BLaER1 (cell line): ENCODE measurements around the gene TSGA10IP.

Experiments
- H3K27ac ChIP-seq: shearing (Covaris generic); formaldehyde crosslinking; 2 replicates; pipeline ENCODE4 v1.8.1; 2022
- H3K27me3 ChIP-seq: shearing (Covaris generic); formaldehyde crosslinking; 2 replicates; pipeline ENCODE4 v1.8.1; 2022
- H3K36me3 ChIP-seq: shearing (Covaris generic); formaldehyde crosslinking; 2 replicates; pipeline ENCODE4 v1.8.1; 2022
- H3K4me1 ChIP-seq: shearing (Covaris generic); formaldehyde crosslinking; 2 replicates; pipeline ENCODE4 v1.8.1; 2022
- H3K4me2 ChIP-seq: shearing (Covaris generic); formaldehyde crosslinking; 2 replicates; pipeline ENCODE4 v1.8.1; 2022
- H3K4me3 ChIP-seq: shearing (Covaris generic); formaldehyde crosslinking; 2 replicates; pipeline ENCODE4 v1.8.1; 2022
- H3K9ac ChIP-seq: shearing (Covaris generic); formaldehyde crosslinking; 2 replicates; pipeline ENCODE4 v1.8.1; 2022
- H3K9me3 ChIP-seq: shearing (Covaris generic); formaldehyde crosslinking; 2 replicates; pipeline ENCODE4 v1.8.1; 2022
- H4K20me1 ChIP-seq: shearing (Covaris generic); formaldehyde crosslinking; 2 replicates; pipeline ENCODE4 v1.8.1; 2022
- Cebpa-rat ChIP-seq: shearing (Covaris generic); IDR thresholded peaks from 2 replicates; pipeline ENCODE4 v1.8.1; 2022

TSGA10IP gene

DNA sequence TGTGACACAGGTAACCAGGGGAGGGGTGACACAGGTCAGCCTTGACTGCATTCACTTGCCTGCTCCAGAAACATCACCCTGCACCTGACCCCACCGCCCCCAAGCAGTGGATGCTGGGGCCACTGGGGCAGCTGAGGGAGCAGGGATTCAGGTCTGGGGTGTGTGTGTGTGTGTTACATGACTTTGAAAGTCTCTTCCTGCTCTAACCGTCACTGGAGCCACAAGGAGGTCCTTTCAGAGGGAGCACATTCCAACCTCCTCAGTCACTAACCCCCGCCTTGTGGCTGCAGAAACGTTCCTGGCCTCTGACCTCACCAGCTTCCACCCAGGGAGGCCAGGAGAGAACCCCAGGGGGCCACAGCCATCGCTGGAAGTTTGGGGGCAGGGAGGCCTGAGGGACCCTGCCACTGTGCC, 42.2 kb upstream of the TSGA10IP start:
- H3K4me3 ChIP-seq = no peak overlapping the region
- H3K9ac ChIP-seq = 0 out of 2 replicates have a peak overlapping the region, but pooled peaks have one; percentile 5
- H3K27me3 ChIP-seq = peaks cover 42% of the 10 kb centered on the region

DNA sequence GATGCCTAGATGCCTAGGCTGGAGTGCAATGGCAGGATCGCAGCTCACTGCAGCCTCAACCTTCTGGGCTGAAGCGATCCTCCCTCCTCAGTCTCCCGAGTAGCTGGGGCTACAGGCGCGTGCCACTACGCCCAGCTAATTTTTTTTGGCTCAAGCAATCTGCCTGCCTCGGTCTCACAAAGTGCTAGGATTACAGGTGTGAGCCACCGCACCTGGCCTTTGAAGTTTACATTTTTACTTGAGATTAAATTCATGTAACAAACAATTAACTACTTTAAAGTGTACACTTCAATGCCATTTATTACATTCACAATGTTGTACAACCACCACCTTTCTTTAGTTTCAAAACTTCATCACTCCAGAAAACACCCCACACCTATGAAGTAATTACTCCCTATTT, 41.6 kb upstream of the TSGA10IP start:
- H3K36me3 ChIP-seq = no peaks in the 10 kb centered on the region
- peaks cover 39% of the 10 kb centered on the region for H3K4me1 ChIP-seq
- no peaks in the 10 kb centered on the region for H4K20me1 ChIP-seq
- H3K9me3 ChIP-seq = no peaks in the 10 kb centered on the region
- peaks cover 36% of the 10 kb centered on the region for H3K27me3 ChIP-seq
- no peak overlapping the region for H3K4me3 ChIP-seq
- peak overlapping the region; percentile 72; the same call in 1 of the 2 replicates for H3K4me2 ChIP-seq
- TF ChIP-seq Cebpa-rat = no peak
- no peak overlapping the region for H3K9ac ChIP-seq
- H3K27ac ChIP-seq = no peak overlapping the region

More for the DNA sequence above, 42.2 kb upstream of the TSGA10IP start:
- H3K4me1 ChIP-seq = peaks cover 42% of the 10 kb centered on the region
- peak overlapping the region; percentile 43; the same call in 1 of the 2 replicates for H3K27ac ChIP-seq
- H3K36me3 ChIP-seq = no peaks in the 10 kb centered on the region
- H3K9me3 ChIP-seq = no peaks in the 10 kb centered on the region
- H3K4me2 ChIP-seq = peak overlapping the region; percentile 72
- no peak for TF ChIP-seq Cebpa-rat
- H4K20me1 ChIP-seq = no peaks in the 10 kb centered on the region

DNA sequence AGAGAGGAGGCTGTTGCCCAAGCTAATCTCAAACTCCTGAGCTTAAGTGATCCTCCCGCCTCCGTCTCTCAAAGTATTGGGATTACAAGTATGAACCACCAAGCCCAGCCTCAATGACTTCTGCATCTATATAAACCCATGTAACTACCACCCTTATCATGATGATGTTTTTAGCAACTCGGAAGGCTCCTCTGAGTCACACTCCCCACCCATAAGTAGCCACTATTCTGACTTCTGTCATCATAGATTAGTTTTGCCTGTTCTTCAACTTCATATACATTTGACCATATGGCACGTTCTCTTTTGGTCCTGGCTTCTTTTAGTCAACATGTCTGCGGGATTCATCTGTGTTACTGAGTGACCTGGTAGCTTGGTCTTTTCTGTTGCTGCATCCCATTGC, 38.7 kb upstream of the TSGA10IP start:
- Histone ChIP-seq H4K20me1 (no peaks in the 10 kb centered on the region), H3K4me2 (no peak overlapping the region), H3K36me3 (no peaks in the 10 kb centered on the region), H3K27ac (no peak overlapping the region), H3K4me1 (peaks cover 33% of the 10 kb centered on the region), H3K9ac (no peak overlapping the region), H3K4me3 (no peak overlapping the region), H3K9me3 (no peaks in the 10 kb centered on the region), H3K27me3 (peaks cover 7% of the 10 kb centered on the region)
- TF ChIP-seq Cebpa-rat = no peak

DNA sequence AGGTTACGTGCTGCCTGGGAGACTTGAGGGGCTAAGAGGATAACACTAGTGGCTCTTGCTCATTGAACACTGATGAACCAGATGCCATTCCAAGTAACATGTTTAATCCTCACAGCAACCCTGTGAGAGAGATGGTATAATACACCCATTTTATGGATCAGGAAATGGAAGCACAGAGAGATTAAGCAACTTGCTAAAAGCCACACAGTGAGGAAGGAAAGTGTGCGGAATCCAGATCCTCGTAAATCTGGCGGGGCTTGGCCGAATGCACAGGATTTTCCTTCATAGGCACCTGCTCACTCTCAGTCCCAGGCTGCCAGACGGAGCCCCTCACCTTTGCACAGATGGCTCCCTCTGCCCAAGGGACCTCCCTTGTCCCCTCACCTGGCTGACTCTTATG, 37.4 kb upstream of the TSGA10IP start:
- no peak for TF ChIP-seq Cebpa-rat
- no peaks in the 10 kb centered on the region for H3K9me3 ChIP-seq
- H3K9ac ChIP-seq = no peak overlapping the region
- no peak overlapping the region for H3K4me2 ChIP-seq
- H3K4me3 ChIP-seq = no peak overlapping the region
- H3K4me1 ChIP-seq = peaks cover 40% of the 10 kb centered on the region
- H3K27me3 ChIP-seq = no peaks in the 10 kb centered on the region
- H3K27ac ChIP-seq = no peak overlapping the region
- no peaks in the 10 kb centered on the region for H3K36me3 ChIP-seq
- H4K20me1 ChIP-seq = no peaks in the 10 kb centered on the region

DNA sequence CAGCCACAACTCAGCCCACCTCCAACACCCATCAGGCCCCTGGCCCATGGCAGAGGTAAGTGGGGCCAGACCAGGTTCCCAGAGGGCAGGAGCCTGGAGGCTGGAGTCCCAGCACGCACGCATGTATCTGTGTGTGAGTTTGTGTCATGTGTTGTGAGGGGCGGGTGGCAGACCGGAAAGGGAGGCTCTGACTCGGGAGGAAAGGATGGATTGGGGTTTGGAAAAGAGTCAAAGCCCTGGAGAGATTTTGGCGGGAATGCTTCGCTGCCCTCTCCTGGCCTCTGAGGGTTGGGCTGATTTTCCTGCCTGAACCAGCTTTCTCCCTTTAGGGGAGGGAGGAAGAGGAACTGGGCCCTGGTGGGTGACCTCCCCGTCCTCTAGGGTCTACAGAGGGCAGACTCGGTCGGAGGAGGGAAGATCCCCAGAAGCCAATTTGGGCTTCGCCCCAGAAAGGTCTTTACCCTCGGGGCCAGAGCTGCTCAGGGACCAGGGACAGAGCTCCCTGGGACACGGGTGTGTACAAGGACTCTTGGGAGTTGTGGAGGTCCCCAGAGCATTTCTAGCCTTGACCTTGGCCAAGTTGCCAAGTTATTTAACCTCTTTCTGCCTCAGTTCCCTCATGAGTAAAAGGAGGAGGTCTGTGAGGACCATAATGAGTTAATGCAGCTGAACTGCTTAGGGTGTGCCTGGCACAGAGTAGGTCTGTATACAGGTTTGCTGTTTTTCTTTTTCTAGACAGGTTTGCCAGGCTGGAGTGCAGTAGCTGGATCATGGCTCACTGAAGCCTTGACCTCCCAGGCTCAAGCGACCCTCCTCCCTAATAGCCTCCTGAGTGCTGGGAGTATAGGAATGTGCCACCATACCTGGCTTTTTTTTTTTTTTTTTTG, 33.4 kb upstream of the TSGA10IP start:
- H3K9ac ChIP-seq = no peak overlapping the region
- H3K4me2 ChIP-seq = peak overlapping the region; percentile 66
- 0 out of 2 replicates have a peak overlapping the region, but pooled peaks have one; percentile 27 for H3K27ac ChIP-seq
- no peak overlapping the region for H3K4me3 ChIP-seq
- no peak for TF ChIP-seq Cebpa-rat
- H3K9me3 ChIP-seq = no peaks in the 10 kb centered on the region
- no peaks in the 10 kb centered on the region for H3K36me3 ChIP-seq
- H3K4me1 ChIP-seq = peaks cover 62% of the 10 kb centered on the region
- peaks cover 20% of the 10 kb centered on the region; the same call in 1 of the 2 replicates for H4K20me1 ChIP-seq
- no peaks in the 10 kb centered on the region for H3K27me3 ChIP-seq

DNA sequence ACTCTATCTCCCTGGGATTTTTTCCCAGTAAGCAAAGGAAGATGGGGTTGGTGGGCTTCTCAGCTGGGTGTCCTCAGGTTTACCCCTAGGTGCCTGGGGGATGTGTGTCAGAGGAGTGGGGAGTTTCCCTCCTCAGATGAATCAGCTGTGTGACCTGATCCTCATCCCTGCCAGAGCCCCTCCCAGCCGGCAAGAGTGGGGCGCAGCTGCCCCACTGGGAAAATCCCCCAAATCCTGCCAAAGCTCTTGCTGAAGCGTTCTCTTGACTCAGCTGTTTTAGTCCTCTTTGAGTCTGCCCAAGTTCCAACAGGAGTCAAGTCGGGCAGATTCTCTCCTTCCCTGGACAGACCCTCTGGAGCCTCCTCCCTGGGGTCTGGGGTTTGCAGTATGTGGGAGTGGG, 32.4 kb upstream of the TSGA10IP start:
- no peaks in the 10 kb centered on the region for H3K9me3 ChIP-seq
- H3K4me3 ChIP-seq = no peak overlapping the region
- no peak overlapping the region for H3K4me2 ChIP-seq
- no peaks in the 10 kb centered on the region for H3K27me3 ChIP-seq
- H3K27ac ChIP-seq = no peak overlapping the region
- TF ChIP-seq Cebpa-rat = no peak
- peaks cover 29% of the 10 kb centered on the region; the same call in 1 of the 2 replicates for H4K20me1 ChIP-seq
- no peak overlapping the region for H3K9ac ChIP-seq
- peaks cover 6% of the 10 kb centered on the region; the same call in 1 of the 2 replicates for H3K36me3 ChIP-seq
- peaks cover 71% of the 10 kb centered on the region for H3K4me1 ChIP-seq

DNA sequence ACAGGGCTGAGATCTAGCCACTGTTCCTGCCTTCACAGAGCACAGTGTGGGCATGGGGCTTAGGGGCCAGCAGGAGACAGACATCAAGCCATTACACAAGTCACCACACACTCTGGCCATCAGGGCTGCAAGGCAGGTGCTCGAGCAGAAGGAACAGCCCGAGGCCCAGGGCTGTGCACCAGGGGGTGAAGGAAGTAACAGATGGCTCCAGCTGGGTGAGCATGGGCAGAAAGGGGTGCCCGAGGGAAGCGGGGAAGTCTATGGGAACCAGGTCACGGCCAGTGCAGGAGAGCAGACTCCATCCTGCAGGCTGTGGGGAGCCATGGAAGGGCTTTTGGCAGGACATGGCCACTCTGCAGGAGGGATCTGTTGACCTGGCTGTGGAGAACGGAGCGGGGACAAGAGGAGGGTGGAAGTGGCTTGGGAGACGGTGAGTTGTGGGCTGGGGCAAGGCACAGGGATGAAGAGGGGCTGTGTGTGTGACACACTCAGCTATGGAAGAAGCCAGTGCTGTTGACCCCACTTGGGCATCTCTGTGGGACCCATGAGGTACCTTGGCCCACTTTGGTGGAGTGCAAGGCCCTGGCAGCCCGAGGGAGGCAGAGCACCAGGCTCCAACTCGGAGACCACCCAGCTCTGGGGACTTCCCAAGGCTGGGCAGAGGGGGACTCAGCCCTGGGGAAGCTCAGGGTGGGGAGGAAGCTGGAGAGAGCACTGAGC, 30.0 kb upstream of the TSGA10IP start:
- no peak for TF ChIP-seq Cebpa-rat
- no peaks in the 10 kb centered on the region for H3K27me3 ChIP-seq
- peaks cover 6% of the 10 kb centered on the region; the same call in 1 of the 2 replicates for H3K36me3 ChIP-seq
- H3K9ac ChIP-seq = peak overlapping the region; percentile 42; the same call in 1 of the 2 replicates
- no peaks in the 10 kb centered on the region for H3K9me3 ChIP-seq
- H3K4me1 ChIP-seq = peaks cover 67% of the 10 kb centered on the region
- 0 out of 2 replicates have a peak overlapping the region, but pooled peaks have one; percentile 35 for H3K4me3 ChIP-seq
- peak overlapping the region; percentile 96 for H3K4me2 ChIP-seq
- H4K20me1 ChIP-seq = peaks cover 34% of the 10 kb centered on the region; the same call in 1 of the 2 replicates
- H3K27ac ChIP-seq = peak overlapping the region; percentile 16

DNA sequence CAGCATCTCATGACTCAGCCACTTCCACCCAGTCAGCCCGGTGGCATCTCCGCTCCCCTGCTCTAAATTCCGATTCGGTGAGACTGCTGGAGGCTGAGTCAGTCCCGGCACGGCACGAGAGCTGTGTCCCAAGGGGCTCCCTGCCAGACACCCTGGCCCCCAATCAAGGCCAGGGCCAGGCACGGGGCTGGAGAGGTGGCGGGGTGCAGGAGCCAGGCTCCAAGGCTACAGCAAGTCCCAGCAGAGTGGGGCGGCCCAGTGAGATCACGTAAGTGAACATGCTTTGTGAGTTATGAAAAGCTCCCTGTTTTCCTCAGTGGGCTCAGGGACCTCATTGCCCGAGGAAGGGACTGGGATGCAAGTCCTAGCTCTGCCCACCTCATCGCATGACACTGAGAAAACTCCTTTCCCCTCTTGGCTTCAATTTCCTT, 29.4 kb upstream of the TSGA10IP start:
- Histone ChIP-seq H3K36me3 (peaks cover 7% of the 10 kb centered on the region; the same call in 1 of the 2 replicates), H3K9me3 (no peaks in the 10 kb centered on the region), H3K9ac (peak overlapping the region; percentile 42; the same call in 1 of the 2 replicates), H3K4me1 (peaks cover 72% of the 10 kb centered on the region), H4K20me1 (peaks cover 37% of the 10 kb centered on the region; the same call in 1 of the 2 replicates), H3K27ac (peak overlapping the region; percentile 16), H3K4me2 (peak overlapping the region; percentile 96), H3K4me3 (peak overlapping the region; percentile 35; the same call in 1 of the 2 replicates), H3K27me3 (no peaks in the 10 kb centered on the region)
- no peak for TF ChIP-seq Cebpa-rat

DNA sequence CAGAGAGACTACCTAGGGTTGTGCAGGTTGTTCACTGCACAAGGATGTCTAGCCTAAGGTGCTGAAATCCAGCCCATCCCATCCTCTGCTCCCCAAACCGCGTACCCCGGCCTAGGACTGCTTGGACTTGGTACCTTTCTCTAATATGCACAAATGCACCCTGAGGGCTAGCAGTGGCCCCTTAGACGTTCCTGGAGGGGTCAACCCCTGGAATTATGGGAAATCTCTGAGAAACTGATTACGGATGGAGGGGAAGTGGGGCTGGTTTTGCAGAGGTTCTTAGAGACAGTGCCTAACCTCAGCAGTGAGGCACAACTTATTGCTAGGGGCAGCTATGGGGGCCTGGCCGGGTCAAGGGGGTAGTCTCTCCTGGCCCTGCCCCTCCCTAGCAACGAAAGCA, 28.9 kb upstream of the TSGA10IP start:
- H3K4me1 ChIP-seq = peaks cover 71% of the 10 kb centered on the region
- 0 out of 2 replicates have a peak overlapping the region, but pooled peaks have one; percentile 35 for H3K4me3 ChIP-seq
- H3K36me3 ChIP-seq = peaks cover 12% of the 10 kb centered on the region; the same call in 1 of the 2 replicates
- no peaks in the 10 kb centered on the region for H3K27me3 ChIP-seq
- TF ChIP-seq Cebpa-rat = no peak
- 0 out of 2 replicates have a peak overlapping the region, but pooled peaks have one; percentile 16 for H3K27ac ChIP-seq
- H3K9me3 ChIP-seq = no peaks in the 10 kb centered on the region
- H3K4me2 ChIP-seq = peak overlapping the region; percentile 96
- H3K9ac ChIP-seq = 0 out of 2 replicates have a peak overlapping the region, but pooled peaks have one; percentile 42
- peaks cover 37% of the 10 kb centered on the region; the same call in 1 of the 2 replicates for H4K20me1 ChIP-seq
